OCI-LY1 (cell line): ENCODE results near the gene MFAP2.

Source experiments
- CTCF ChIP-seq: fragments of 200-600 bp; sonication (generic), shearing (Covaris generic); IDR thresholded peaks from 2 replicates; pipeline ENCODE4 v1.5.1; 2017; ENCODE audit warnings: mild to moderate bottlenecking, antibody characterized with exemption, low read length, moderate library complexity, mixed read lengths
- EZH2 ChIP-seq: fragments of 200-600 bp; sonication (generic), shearing (Covaris generic); IDR thresholded peaks from 2 replicates; pipeline ENCODE4 v1.8.0; 2017; ENCODE audit warnings: borderline replicate concordance, mixed run types, mild to moderate bottlenecking, antibody characterized with exemption, low read length, moderate library complexity, mixed read lengths

- TF ChIP-seq CTCF (no peak), EZH2 (no peak)
These were observed 30.6 kb upstream of the MFAP2 start for GRCh38 chr1:17011092-17011438.
